ENCODE measurements around the gene SPATA21.
A peak's percentile ranks its signal among the peaks of the same experiment; 100 is the strongest.
"Not testable (repeated sequence)": the region's sequence is repeated elsewhere in the genome, so short reads cannot be mapped to it uniquely, and the experiment has no call there.

SPATA21 gene

GRCh38 chr1:16376971-16377370 is 60.3 kb downstream of the SPATA21 start:
- no peak for DNase-seq

- no peak for DNase-seq
These were observed 61.5 kb downstream of the SPATA21 start for GRCh38 chr1:16375521-16376340.

GRCh38 chr1:16374266-16374665 is 63.0 kb downstream of the SPATA21 start:
- DNase-seq: no peak

GRCh38 chr1:16372535-16373285 is 64.5 kb downstream of the SPATA21 start:
- DNase-seq: peak; percentile 42

- DNase-seq: peak; percentile 29
These were observed 65.5 kb downstream of the SPATA21 start for GRCh38 chr1:16371725-16372124.

- DNase-seq: no peak
These were observed 67.4 kb downstream of the SPATA21 start for GRCh38 chr1:16369821-16370220.

GRCh38 chr1:16367968-16368890 is 69.0 kb downstream of the SPATA21 start:
- DNase-seq: no peak

GRCh38 chr1:16367258-16367967 is 69.8 kb downstream of the SPATA21 start:
- peak; percentile 83 for DNase-seq

- peak; percentile 98 for DNase-seq
These were observed 70.4 kb downstream of the SPATA21 start, which contains the start of gene SZRD1 for GRCh38 chr1:16366722-16367257. TSS of gene SZRD1 (plus strand) at chr1:16367242. CDS start at chr1:16367258, 16 bp downstream.

- not testable (repeated sequence) for DNase-seq
These were observed 72.1 kb downstream of the SPATA21 start for GRCh38 chr1:16365146-16365498.

- no peak for DNase-seq
These were observed 80.4 kb downstream of the SPATA21 start for GRCh38 chr1:16356867-16357266.

- no peak for DNase-seq
These were observed 82.6 kb downstream of the SPATA21 start for GRCh38 chr1:16354619-16355018.

- no peak for DNase-seq
These were observed 84.2 kb downstream of the SPATA21 start for GRCh38 chr1:16352842-16353535.

- peak; percentile 88 for DNase-seq
These were observed 85.0 kb downstream of the SPATA21 start, which contains the start of gene FBXO42 for GRCh38 chr1:16351994-16352841. TSS of gene FBXO42 (minus strand) at chr1:16352480. CDS start at chr1:16315418, 37,062 bp downstream.

- DNase-seq: no peak
These were observed 85.7 kb downstream of the SPATA21 start for GRCh38 chr1:16351456-16351993.

- no peak for DNase-seq
These were observed 87.3 kb downstream of the SPATA21 start for GRCh38 chr1:16349847-16350406.
